K562 (cell line): ENCODE results near the gene ABI2. TPM values are rescaled to one million over a fixed set of nuclear protein-coding genes. Genes with fewer than 3 reads are reported as not detected.

Experiments used
- ATAC-seq: fragments of 200-7000 bp; cut with Tn5 transposase; 3 replicates; pipeline ENCODE4 v1.9.1; 2020; ENCODE audit warnings: moderate library complexity
- BruUV-seq: library from RNA; stranded (reverse); fragments of 400-500 nt; replicated peaks from 2 replicates; lab custom pipeline; 2021; lab: Mats Ljungman, UMichigan
- CTCF ChIA-PET: fragments of 300-600 bp; formaldehyde crosslinking; extraction: SDS; loops from one replicate; lab custom pipeline; 2021; ENCODE audit warnings: low intra/inter-chr PET ratio; lab: Yijun Ruan, JAX
- POLR2A ChIA-PET: fragments of 300-600, 350-650 bp; sonication (Branson Sonifier 250); formaldehyde crosslinking; extraction: SDS; loops from one replicate; lab custom pipeline; 2021; ENCODE audit warnings: antibody characterized with exemption, inconsistent platforms; lab: Yijun Ruan, JAX
- DNase-seq, 4 experiments: peaks; one replicate each; pipeline versions ENCODE4 v3.0.0 to v3.0.0-alpha.2; 2011 to 2018; ENCODE audit warnings: low spot score in 3 of 4, mixed read lengths in 3 of 4; ENCODE audit errors: extremely low read depth in 1 of 4
- FAIRE-seq: peaks from 2 replicates; lab custom pipeline; 2011; peaks lifted over from hg19 to GRCh38; lab: Jason Lieb, UNC
- H2AFZ ChIP-seq: 2 replicates; pipeline ENCODE4 v1.6.0; 2011; ENCODE audit warnings: low read depth, low read length, control low read depth, inconsistent platforms
- H3K27ac ChIP-seq: fragments of 200-600 bp; 3 replicates; pipeline ENCODE4 v1.8.0; 2011; ENCODE audit warnings: low read depth, mild to moderate bottlenecking, control low read depth, inconsistent platforms, low read length, moderate library complexity, mixed read lengths; ENCODE audit errors: extremely low read depth
- H3K27me3 ChIP-seq, 2 experiments: fragments of 300-600 bp in 1 of 2; 2 replicates in 1 of 2; 3 replicates in 1 of 2; pipeline versions ENCODE4 v1.6.0 to v1.8.0; 2011; ENCODE audit warnings: inconsistent platforms in 2 of 2, low read length in 2 of 2, mild to moderate bottlenecking in 1 of 2, mixed read lengths in 1 of 2, moderate library complexity in 1 of 2; ENCODE audit not compliant: control insufficient read depth in 2 of 2, insufficient read depth in 2 of 2
- H3K36me3 ChIP-seq: fragments of 300-600 bp; 3 replicates; pipeline ENCODE4 v1.8.0; 2011; ENCODE audit warnings: mild to moderate bottlenecking, low read length, inconsistent platforms; ENCODE audit not compliant: control insufficient read depth, insufficient read depth
- H3K4me1 ChIP-seq, 2 experiments: fragments of 200-600 bp in 1 of 2; replicated peaks in 1 of 2; 2 replicates in 1 of 2; 3 replicates in 1 of 2; pipeline versions ENCODE4 v1.5.1 to v1.8.0; 2011; ENCODE audit warnings: inconsistent platforms in 2 of 2, low read length in 2 of 2, mild to moderate bottlenecking in 1 of 2, mixed read lengths in 1 of 2, moderate library complexity in 1 of 2; ENCODE audit not compliant: control insufficient read depth in 2 of 2, insufficient read depth in 2 of 2
- H3K4me2 ChIP-seq: 2 replicates; pipeline ENCODE4 v1.6.1; 2011; ENCODE audit warnings: low read length, control low read depth, inconsistent platforms, mixed read lengths; ENCODE audit not compliant: insufficient read depth
- H3K4me3 ChIP-seq: fragments of 200-600 bp; sonication (generic), shearing (Covaris generic); 2 replicates; pipeline ENCODE4 v1.5.1; 2016; ENCODE audit warnings: control low read depth, inconsistent platforms
- H3K79me2 ChIP-seq: fragments of 200-600 bp; 3 replicates; pipeline ENCODE4 v1.8.0; 2011; ENCODE audit warnings: low read length, inconsistent platforms; ENCODE audit not compliant: control insufficient read depth, insufficient read depth
- H3K9ac ChIP-seq, 2 experiments: 2 replicates each; pipeline versions ENCODE4 v1.6.0 to v1.6.1; 2011; ENCODE audit warnings: low read depth in 2 of 2, low read length in 2 of 2, control low read depth in 1 of 2, inconsistent platforms in 1 of 2, mild to moderate bottlenecking in 1 of 2, mixed read lengths in 1 of 2; ENCODE audit not compliant: insufficient read depth in 1 of 2
- H3K9me1 ChIP-seq: one replicate; pipeline ENCODE4 v1.6.0; 2011; ENCODE audit warnings: inconsistent platforms, mild to moderate bottlenecking, low read length, moderate library complexity; ENCODE audit not compliant: control insufficient read depth, insufficient read depth
- H3K9me3 ChIP-seq: replicated peaks from 2 replicates; pipeline ENCODE4 v1.5.1; 2011; ENCODE audit warnings: low read depth, low read length, inconsistent platforms; ENCODE audit not compliant: control insufficient read depth, insufficient read depth
- H4K20me1 ChIP-seq: replicated peaks from 2 replicates; pipeline ENCODE4 v1.6.1; 2011; ENCODE audit warnings: low read length, inconsistent platforms, mixed read lengths; ENCODE audit not compliant: control insufficient read depth, insufficient read depth
- CBFA2T3 ChIP-seq: fragments of 450-650 bp; IDR thresholded peaks from 2 replicates; pipeline ENCODE4 v1.6.1; 2017
- CREB3L1 ChIP-seq: fragments of 450-650 bp; IDR thresholded peaks from 2 replicates; pipeline ENCODE4 v1.6.1; 2014; ENCODE audit warnings: low read depth, mild to moderate bottlenecking, moderate library complexity, borderline replicate concordance
- ETV6 ChIP-seq, 3 experiments: fragments of 150-350 bp in 1 of 3; sonication (generic) in 1 of 3; formaldehyde crosslinking in 1 of 3; IDR thresholded peaks; 2 replicates each; pipeline versions ENCODE4 v1.6.1 to v1.8.0; 2014 to 2022; ENCODE audit warnings: borderline replicate concordance in 2 of 3, low read depth in 2 of 3, antibody characterized with exemption in 1 of 3, low read length in 1 of 3, mild to moderate bottlenecking in 1 of 3, missing genetic modification reagents in 1 of 3
- HMG20A ChIP-seq: fragments of 450-650 bp; formaldehyde crosslinking; conservative IDR thresholded peaks from 2 replicates; pipeline ENCODE4 v1.4.0; 2020; ENCODE audit warnings: mild to moderate bottlenecking, mixed read lengths
- MAFK ChIP-seq: IDR thresholded peaks from 2 replicates; pipeline ENCODE4 v1.6.1; 2011; ENCODE audit warnings: low read length, improper control_type of control experiment
- MCM7 ChIP-seq, 2 experiments: fragments of 450-650 bp; IDR thresholded peaks; 2 replicates each; pipeline ENCODE4 v1.6.1; 2016 to 2018
- MNT ChIP-seq, 2 experiments: fragments of 450-650 bp; conservative IDR thresholded peaks; 2 replicates each; pipeline ENCODE4 v1.6.1; 2017; ENCODE audit warnings: mild to moderate bottlenecking in 2 of 2, moderate library complexity in 2 of 2
- MTA3 ChIP-seq: fragments of 450-650 bp; formaldehyde crosslinking; IDR thresholded peaks from 2 replicates; pipeline ENCODE4 v1.6.1; 2017; ENCODE audit warnings: mild to moderate bottlenecking, borderline replicate concordance
- PPARD ChIP-seq: fragments of 250-450 bp; sonication (Bioruptor Pico); IDR thresholded peaks from 2 replicates; pipeline ENCODE4 v1.8.0; 2022; ENCODE audit warnings: inconsistent platforms, mild to moderate bottlenecking, moderate library complexity
- ZNF232 ChIP-seq: sonication (generic); formaldehyde crosslinking; IDR thresholded peaks from 2 replicates; pipeline ENCODE4 v1.8.0; 2022; ENCODE audit warnings: mild to moderate bottlenecking, missing genetic modification reagents
- WGBS: fragments of 100-300 bp; shearing (Covaris generic); methylation state at CpG from one replicate; pipeline ENCODE4 v1.1.6; 2016; ENCODE audit warnings: low coverage, mixed read lengths; ENCODE audit not compliant: insufficient coverage; ENCODE audit errors: missing lambda C conversion rate; 5-methylcytosine and 5-hydroxymethylcytosine counted together
- in situ Hi-C: fragments of 300-500 bp; cut with MboI; formaldehyde crosslinking; loops from 4 replicates; pipeline ENCODE4 v1.15.0; 2018; ENCODE audit warnings: inconsistent platforms, mixed read lengths
- intact Hi-C: fragments of 100-400 bp; cut with micrococcal nuclease; formaldehyde crosslinking; loops from 2 replicates; pipeline ENCODE4 v1.14.2; 2022
- polyA plus RNA-seq, 8 experiments: library from polyadenylated mRNA; depleted of rRNA in 4 of 8; stranded (reverse) in 5 of 8; unstranded in 3 of 8; fragments of >200 nt; fragmentation: Nextera tagmentation in 2 of 8; fragmentation: Illumina TruSeq in 1 of 8; extraction: Ambion mirVana in 2 of 8; extraction: Trizol in 1 of 8; gene quantifications; 2 replicates each; pipeline versions ENCODE4 v1.2.1 to v1.2.3, GENCODE V29; 2011 to 2014; ENCODE audit warnings: inconsistent platforms in 1 of 8, missing spikeins in 1 of 8
- total RNA-seq, 7 experiments: library from RNA; depleted of rRNA in 6 of 7; stranded (reverse); fragments of >200 nt in 6 of 7; fragmentation: Illumina TruSeq in 2 of 7; extraction: Trizol in 2 of 7; gene quantifications; 2 replicates each; pipeline versions ENCODE4 v1.2.1 to v1.2.3, GENCODE V29; 2011 to 2021; ENCODE audit warnings: low replicate concordance in 1 of 7

Gene ABI2
- total and polyA plus RNA-seq, 9 of the 15 experiments (the other 6 are each of a cell fraction or from before 2014, with no cell fraction given), result 5.3 to 24.3 (median 12.2) TPM

GRCh38 chr2:203437511-203437910 lies 109.3 kb downstream of the ABI2 start:
- H3K27ac ChIP-seq, result no peak overlapping the region
- 91% methylated on average over 4 of the region's 4 CpGs for WGBS
- DNase-seq (no peak), ATAC-seq (no peak), FAIRE-seq (no peak)
- H3K4me1 ChIP-seq, result peaks cover 0 to 4% of the 10 kb centered on the region in 2 experiments; a peak in 2 of 5 replicates
- TF ChIP-seq MAFK (no peak), MNT (conservative IDR thresholded peaks at IDR 0.05) (no peak)
- BruUV-seq, result no TSS peak
- H3K27me3 ChIP-seq, result no peaks in the 10 kb centered on the region
- intact Hi-C loops, result no loop called here
- no peaks in the 10 kb centered on the region for H4K20me1 ChIP-seq
- no peaks in the 10 kb centered on the region for H3K9me3 ChIP-seq
- ChIA-PET CTCF (no interaction called here), POLR2A (no interaction called here)
- no peak overlapping the region for H3K4me3 ChIP-seq
- no peaks in the 10 kb centered on the region for H3K36me3 ChIP-seq
- no peaks in the 10 kb centered on the region for H3K9me1 ChIP-seq
- in situ Hi-C loops, result no loop called here
- no peaks in the 10 kb centered on the region for H3K79me2 ChIP-seq
- H3K9ac ChIP-seq, result no peak overlapping the region
- no peak overlapping the region for H2AFZ ChIP-seq
- H3K4me2 ChIP-seq, result no peak overlapping the region

GRCh38 chr2:203438528-203438927 lies 110.3 kb downstream of the ABI2 start:
- in situ Hi-C loops, result no loop called here

More at GRCh38 chr2:203438528-203438927, 110.3 kb downstream of the ABI2 start:
- Histone ChIP-seq H3K4me2 (no peak overlapping the region), H4K20me1 (no peaks in the 10 kb centered on the region), H2AFZ (no peak overlapping the region), H3K27ac (no peak overlapping the region), H3K4me3 (no peak overlapping the region), H3K9ac (no peak overlapping the region), H3K9me3 (no peaks in the 10 kb centered on the region), H3K27me3 (no peaks in the 10 kb centered on the region), H3K9me1 (no peaks in the 10 kb centered on the region), H3K79me2 (no peaks in the 10 kb centered on the region), H3K4me1 (peaks cover 0 to 5% of the 10 kb centered on the region in 2 experiments; a peak in 2 of 5 replicates), H3K36me3 (no peaks in the 10 kb centered on the region)
- FAIRE-seq (no peak), ATAC-seq (no peak), DNase-seq (no peak)
- intact Hi-C loops, result no loop called here
- TF ChIP-seq ETV6 (IDR thresholded peaks at IDR 0.05; ENCODE audit: borderline replicate concordance in 1 of 2, low read depth in 2 of 2, low read length in 1 of 2) (no peak), ETV6 (CRISPR knock-in tag; IDR thresholded peaks at IDR 0.05; ENCODE audit: borderline replicate concordance) (no peak), MCM7 (IDR thresholded peaks at IDR 0.05) (no peak), MTA3 (no peak), CBFA2T3 (no peak), CREB3L1 (no peak), HMG20A (no peak), ZNF232 (CRISPR knock-in tag) (no peak), PPARD (CRISPR knock-in tag) (no peak)
- 33% methylated on average over 2 of the region's 2 CpGs for WGBS
- CTCF ChIA-PET, result no interaction called here
- BruUV-seq, result no TSS peak
- POLR2A ChIA-PET, result no interaction called here
